Measurements from ENCODE around the gene LRP1B. TPM values are rescaled to one million over a fixed set of nuclear protein-coding genes. Genes with fewer than 3 reads are reported as not detected.

Gene LRP1B
- total RNA-seq, 3 donors from 2014 or later, result not detected

GRCh38 chr2:140892436-140892835 is 1238.4 kb downstream of the LRP1B start:
- no peak for ATAC-seq
- Mint-ChIP-seq H3K4me1 (ENCODE audit: low read depth) (no peaks in the 10 kb centered on the region), H3K27me3 (ENCODE audit: low read depth) (no peaks in the 10 kb centered on the region), H3K4me3 (no peak overlapping the region), H3K36me3 (ENCODE audit: insufficient read depth) (no peaks in the 10 kb centered on the region), H3K9me3 (peaks cover 22% of the 10 kb centered on the region)
- DNase-seq, result no peak

DNA sequence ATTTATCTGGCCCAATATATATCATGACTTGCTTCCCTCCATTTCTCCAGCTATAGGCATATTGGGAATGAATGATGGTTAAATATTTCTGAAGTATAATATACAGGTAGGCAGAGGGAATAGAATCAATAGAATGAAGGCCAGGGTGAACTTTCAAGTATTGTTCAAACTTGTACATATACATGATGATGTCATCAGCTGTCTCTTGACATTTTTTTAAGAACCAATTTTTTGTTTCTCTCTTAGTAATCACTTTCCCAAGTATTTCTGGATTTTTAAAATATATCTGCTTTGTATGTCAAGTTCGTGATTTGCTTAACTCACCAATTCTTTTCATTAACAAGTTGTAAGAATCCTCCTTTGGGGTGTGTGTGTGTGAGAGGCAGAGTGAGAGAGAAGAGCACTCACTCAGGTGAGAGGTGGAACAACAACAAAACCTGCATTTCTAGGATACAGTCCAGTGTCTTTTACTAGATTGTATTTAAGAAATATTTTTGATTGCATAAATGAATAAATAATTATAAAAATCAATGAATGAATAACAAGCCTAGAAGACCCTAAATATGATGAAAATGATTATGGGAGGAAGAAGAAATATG is 1239.1 kb downstream of the LRP1B start:
- no peaks in the 10 kb centered on the region for H3K4me1 Mint-ChIP-seq (ENCODE audit: low read depth)
- H3K36me3 Mint-ChIP-seq (ENCODE audit: insufficient read depth), result no peaks in the 10 kb centered on the region
- H3K9me3 Mint-ChIP-seq, result peaks cover 22% of the 10 kb centered on the region
- ATAC-seq (no peak), DNase-seq (no peak)
- no peak overlapping the region for H3K4me3 Mint-ChIP-seq
- H3K27me3 Mint-ChIP-seq (ENCODE audit: low read depth), result no peaks in the 10 kb centered on the region

GRCh38 chr2:140882671-140883620 is 1247.9 kb downstream of the LRP1B start:
- ATAC-seq (no peak), DNase-seq (no peak)
- peaks cover 11% of the 10 kb centered on the region for H3K9me3 Mint-ChIP-seq
- no peaks in the 10 kb centered on the region for H3K36me3 Mint-ChIP-seq (ENCODE audit: insufficient read depth)
- no peaks in the 10 kb centered on the region for H3K27me3 Mint-ChIP-seq (ENCODE audit: low read depth)
- H3K4me3 Mint-ChIP-seq, result no peak overlapping the region
- H3K4me1 Mint-ChIP-seq (ENCODE audit: low read depth), result no peaks in the 10 kb centered on the region

DNA sequence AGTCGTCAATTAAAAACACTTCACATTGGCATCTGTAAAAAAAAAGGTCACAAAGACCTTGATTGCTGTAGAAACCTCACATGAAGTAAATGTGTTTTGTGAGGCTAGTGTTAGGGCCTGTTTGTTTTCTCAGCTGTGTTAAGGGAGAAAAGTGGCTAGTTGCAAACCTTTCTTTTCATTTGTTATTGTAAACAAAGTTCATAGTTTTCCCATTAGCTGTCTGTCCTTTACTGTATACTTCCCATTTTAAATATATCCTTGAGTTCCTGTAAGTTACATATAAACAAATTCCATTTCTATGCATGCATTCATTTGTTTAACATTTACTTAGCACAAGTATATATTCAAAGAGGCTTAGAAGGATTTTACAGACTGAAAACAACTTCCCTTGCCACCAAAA is 1250.2 kb downstream of the LRP1B start:
- ATAC-seq (no peak), DNase-seq (no peak)
- H3K27me3 Mint-ChIP-seq (ENCODE audit: low read depth), result no peaks in the 10 kb centered on the region
- no peak overlapping the region for H3K4me3 Mint-ChIP-seq
- no peaks in the 10 kb centered on the region for H3K4me1 Mint-ChIP-seq (ENCODE audit: low read depth)
- H3K36me3 Mint-ChIP-seq (ENCODE audit: insufficient read depth), result no peaks in the 10 kb centered on the region
- peaks cover 10% of the 10 kb centered on the region for H3K9me3 Mint-ChIP-seq

DNA sequence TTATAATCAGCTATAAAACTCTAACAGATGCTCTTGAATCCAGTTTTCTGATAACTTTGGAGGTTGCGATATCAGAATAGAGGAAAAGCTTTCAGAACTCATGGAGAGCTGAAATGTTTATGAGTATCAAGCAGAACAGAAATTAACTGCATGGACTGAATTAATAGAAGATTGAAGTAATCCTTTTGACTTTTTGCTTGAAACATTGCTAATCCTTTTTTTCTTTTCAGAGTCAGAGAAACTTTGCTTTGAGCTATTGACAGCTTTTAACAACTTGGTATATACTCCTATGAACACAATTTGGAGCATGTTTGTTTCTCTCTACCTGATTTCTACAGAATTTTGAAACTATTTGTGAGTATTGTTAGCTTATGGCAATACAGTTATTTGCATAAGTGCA is 1254.8 kb downstream of the LRP1B start:
- Mint-ChIP-seq H3K4me3 (no peak overlapping the region), H3K27me3 (ENCODE audit: low read depth) (no peaks in the 10 kb centered on the region), H3K36me3 (ENCODE audit: insufficient read depth) (no peaks in the 10 kb centered on the region), H3K9me3 (peaks cover 8% of the 10 kb centered on the region), H3K4me1 (ENCODE audit: low read depth) (no peaks in the 10 kb centered on the region)
- DNase-seq (no peak), ATAC-seq (no peak)

- H3K4me1 Mint-ChIP-seq (ENCODE audit: low read depth), result no peaks in the 10 kb centered on the region
- H3K27me3 Mint-ChIP-seq (ENCODE audit: low read depth), result no peaks in the 10 kb centered on the region
- no peak overlapping the region for H3K4me3 Mint-ChIP-seq
- no peaks in the 10 kb centered on the region for H3K36me3 Mint-ChIP-seq (ENCODE audit: insufficient read depth)
- DNase-seq (no peak), ATAC-seq (no peak)
- peaks cover 8% of the 10 kb centered on the region for H3K9me3 Mint-ChIP-seq
Measured at GRCh38 chr2:140873915-140874531, 1256.8 kb downstream of the LRP1B start.

GRCh38 chr2:140869925-140870324 is 1260.9 kb downstream of the LRP1B start:
- no peaks in the 10 kb centered on the region for H3K27me3 Mint-ChIP-seq (ENCODE audit: low read depth)
- H3K9me3 Mint-ChIP-seq, result peaks cover 4% of the 10 kb centered on the region
- no peak overlapping the region for H3K4me3 Mint-ChIP-seq
- H3K36me3 Mint-ChIP-seq (ENCODE audit: insufficient read depth), result no peaks in the 10 kb centered on the region
- no peaks in the 10 kb centered on the region for H3K4me1 Mint-ChIP-seq (ENCODE audit: low read depth)
- no peak for ATAC-seq
- no peak for DNase-seq

DNA sequence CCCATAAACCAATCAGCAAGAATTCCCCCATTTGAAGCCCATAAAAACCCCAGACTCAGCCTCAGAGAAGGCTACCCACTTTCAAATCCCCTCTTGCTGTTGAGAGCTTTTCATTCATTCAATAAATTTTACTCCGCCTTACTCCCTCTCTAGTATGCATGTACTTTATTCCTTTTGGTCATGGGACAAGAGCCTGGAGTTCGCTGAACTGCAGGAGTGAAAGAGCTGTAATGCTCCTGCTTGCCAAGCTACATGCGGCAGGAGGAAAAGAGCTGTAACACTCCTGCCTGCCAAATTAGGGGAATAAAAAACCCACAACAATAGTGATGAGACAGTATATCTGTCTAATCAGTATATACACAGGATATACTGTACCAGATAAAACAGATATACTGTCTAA is 1261.7 kb downstream of the LRP1B start:
- Mint-ChIP-seq H3K9me3 (peaks cover 4% of the 10 kb centered on the region), H3K27me3 (ENCODE audit: low read depth) (no peaks in the 10 kb centered on the region), H3K36me3 (ENCODE audit: insufficient read depth) (no peaks in the 10 kb centered on the region), H3K4me1 (ENCODE audit: low read depth) (no peaks in the 10 kb centered on the region), H3K4me3 (no peak overlapping the region)
- DNase-seq (no peak), ATAC-seq (no peak)

- Mint-ChIP-seq H3K4me3 (no peak overlapping the region), H3K36me3 (ENCODE audit: insufficient read depth) (no peaks in the 10 kb centered on the region), H3K27me3 (ENCODE audit: low read depth) (no peaks in the 10 kb centered on the region), H3K9me3 (peaks cover 8% of the 10 kb centered on the region), H3K4me1 (ENCODE audit: low read depth) (no peaks in the 10 kb centered on the region)
- no peak for DNase-seq
- no peak for ATAC-seq
Measured at GRCh38 chr2:140865837-140866236, 1265.0 kb downstream of the LRP1B start.

DNA sequence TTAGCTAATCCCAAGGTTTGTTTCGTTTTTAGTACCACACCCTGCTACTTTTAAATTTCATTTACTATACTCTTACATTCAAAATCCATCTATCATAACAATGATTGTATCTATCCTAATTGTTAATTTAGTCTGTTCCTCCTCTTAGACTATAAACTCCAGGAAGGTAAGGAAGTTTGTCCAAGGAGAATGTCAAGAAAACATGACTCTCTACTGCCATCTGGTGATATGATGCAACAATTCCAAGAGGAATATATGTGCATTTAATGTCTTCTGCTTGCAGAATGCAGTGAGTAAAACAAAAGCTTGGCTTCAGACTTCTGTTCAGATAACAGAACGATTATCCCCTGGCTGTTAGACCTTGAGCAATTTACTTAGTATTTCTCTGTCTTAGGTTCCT is 1267.1 kb downstream of the LRP1B start:
- no peaks in the 10 kb centered on the region for H3K4me1 Mint-ChIP-seq (ENCODE audit: low read depth)
- H3K9me3 Mint-ChIP-seq, result peaks cover 8% of the 10 kb centered on the region
- ATAC-seq, result no peak
- H3K4me3 Mint-ChIP-seq, result no peak overlapping the region
- H3K36me3 Mint-ChIP-seq (ENCODE audit: insufficient read depth), result no peaks in the 10 kb centered on the region
- DNase-seq, result no peak
- H3K27me3 Mint-ChIP-seq (ENCODE audit: low read depth), result no peaks in the 10 kb centered on the region

DNA sequence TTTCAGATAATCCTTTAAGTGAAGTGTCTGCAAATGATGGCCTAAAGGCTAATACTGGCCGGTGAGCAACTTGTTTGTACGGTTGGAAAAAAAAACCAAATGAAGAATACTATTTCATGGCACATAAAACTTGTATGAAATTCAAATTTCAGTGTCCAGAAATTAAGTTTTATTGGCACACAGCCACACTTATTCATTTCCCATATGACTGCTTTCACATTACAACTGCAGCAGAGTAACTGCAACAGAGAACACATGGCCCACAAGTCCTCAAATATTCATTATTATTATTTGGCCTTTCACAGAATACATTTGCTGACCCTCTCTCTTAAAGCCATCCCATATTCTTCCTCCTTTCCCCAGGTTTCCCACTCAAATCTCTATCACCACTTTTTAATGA is 1268.6 kb downstream of the LRP1B start:
- H3K4me1 Mint-ChIP-seq (ENCODE audit: low read depth), result no peaks in the 10 kb centered on the region
- H3K4me3 Mint-ChIP-seq, result no peak overlapping the region
- H3K27me3 Mint-ChIP-seq (ENCODE audit: low read depth), result no peaks in the 10 kb centered on the region
- H3K36me3 Mint-ChIP-seq (ENCODE audit: insufficient read depth), result no peaks in the 10 kb centered on the region
- DNase-seq (no peak), ATAC-seq (no peak)
- peaks cover 8% of the 10 kb centered on the region for H3K9me3 Mint-ChIP-seq

- H3K27me3 Mint-ChIP-seq (ENCODE audit: low read depth), result no peaks in the 10 kb centered on the region
- peaks cover 5% of the 10 kb centered on the region for H3K9me3 Mint-ChIP-seq
- H3K4me3 Mint-ChIP-seq, result no peak overlapping the region
- H3K36me3 Mint-ChIP-seq (ENCODE audit: insufficient read depth), result no peaks in the 10 kb centered on the region
- ATAC-seq, result no peak
- no peaks in the 10 kb centered on the region for H3K4me1 Mint-ChIP-seq (ENCODE audit: low read depth)
- no peak for DNase-seq
Measured at GRCh38 chr2:140861666-140862065, 1269.2 kb downstream of the LRP1B start.

- Mint-ChIP-seq H3K4me1 (ENCODE audit: low read depth) (no peaks in the 10 kb centered on the region), H3K36me3 (ENCODE audit: insufficient read depth) (no peaks in the 10 kb centered on the region), H3K9me3 (peaks cover 13% of the 10 kb centered on the region), H3K4me3 (no peak overlapping the region), H3K27me3 (ENCODE audit: low read depth) (no peaks in the 10 kb centered on the region)
- no peak for DNase-seq
- no peak for ATAC-seq
Measured at GRCh38 chr2:140855471-140855870, 1275.3 kb downstream of the LRP1B start.

GRCh38 chr2:140851258-140851981 is 1279.4 kb downstream of the LRP1B start:
- Mint-ChIP-seq H3K4me3 (no peak overlapping the region), H3K27me3 (ENCODE audit: low read depth) (no peaks in the 10 kb centered on the region), H3K9me3 (peaks cover 17% of the 10 kb centered on the region), H3K4me1 (ENCODE audit: low read depth) (no peaks in the 10 kb centered on the region), H3K36me3 (ENCODE audit: insufficient read depth) (no peaks in the 10 kb centered on the region)
- DNase-seq (no peak), ATAC-seq (no peak)

All from activated T-cell treated with anti-CD3 and anti-CD28 coated beads, Interleukin-2, amount 50 U/mL, for 4 hours (primary cell).